Right lobe of liver (tissue), 6 donors: ENCODE data around the gene BSND. TPM values are rescaled to one million over a fixed set of nuclear protein-coding genes. Genes with fewer than 3 reads are reported as not detected.

Experiments
- ATAC-seq, 4 donors: fragments of 200-7000 bp; cut with Tn5 transposase; one replicate each; pipeline ENCODE4 v1.9.1; 2020; ENCODE audit warnings: mild to moderate bottlenecking in 4 of 4, moderate library complexity in 4 of 4
- DNase-seq, 3 donors: peaks; one replicate each; pipeline ENCODE4 v3.0.0-alpha.2; 2020
- H3K27ac ChIP-seq, 3 donors: fragments of 200-600 bp; one replicate each; pipeline ENCODE4 v1.8.0; 2022
- H3K27me3 ChIP-seq, 2 donors: fragments of 200-600 bp; one replicate each; pipeline ENCODE4 v1.8.0; 2022
- H3K36me3 ChIP-seq, 4 donors: fragments of 200-600 bp; sonication (generic) in 1 of 4; one replicate each; pipeline versions ENCODE4 v1.5.1 to v1.8.0; 2017 to 2022; ENCODE audit warnings: control low read depth in 1 of 4
- H3K4me1 ChIP-seq, 4 donors: fragments of 200-600 bp; sonication (generic) in 1 of 4; one replicate each; pipeline versions ENCODE4 v1.5.1 to v1.8.0; 2017 to 2022; ENCODE audit warnings: control low read depth in 1 of 4
- H3K4me3 ChIP-seq, 3 donors: fragments of 200-600 bp; one replicate each; pipeline ENCODE4 v1.8.0; 2022
- H3K9me3 ChIP-seq, 4 donors: fragments of 200-600 bp; sonication (generic) in 1 of 4; one replicate each; pipeline versions ENCODE4 v1.5.1 to v1.8.0; 2017 to 2022; ENCODE audit warnings: control low read depth in 1 of 4
- POLR2A ChIP-seq: fragments of 450-650 bp; IDR thresholded peaks from one replicate; pipeline ENCODE4 v1.6.1; 2017; ENCODE audit warnings: antibody characterized with exemption, mild to moderate bottlenecking
- WGBS: methylation state at CpG from one replicate; pipeline ENCODE4 v1.1.6; 2018; ENCODE audit warnings: low coverage, low lambda C conversion rate; ENCODE audit not compliant: insufficient coverage; ENCODE audit errors: missing lambda C conversion rate; 5-methylcytosine and 5-hydroxymethylcytosine counted together
- intact Hi-C, 2 donors: fragments of 100-400 bp; cut with DNase I; formaldehyde crosslinking; loops; one replicate each; pipeline versions ENCODE4 v1.11.2 to v1.14.1; 2022
- total RNA-seq, 6 experiments: library from RNA; depleted of rRNA in 2 of 6; stranded (reverse); fragments of >200 nt in 2 of 6; fragmentation: NEBNext Ultra II Directional in 3 of 6; extraction: Animal tissue kit (Norgen Biotek cat#: 25700) in 3 of 6; gene quantifications; one replicate each; pipeline versions ENCODE4 v1.1.0 to v1.2.4, GENCODE V29; 2016 to 2023
- TF ChIP-seq, protein P1 (sequence below), 4 donors: fragments of 200-600 bp in 3 of 4; fragments of 450-650 bp in 1 of 4; IDR thresholded peaks; one replicate each; pipeline versions ENCODE4 v1.5.1 to v1.8.0; 2016 to 2022; ENCODE audit warnings: antibody characterized with exemption in 4 of 4, mild to moderate bottlenecking in 2 of 4
- donor health status: DM: no; HTN: yes; CAD: no.
- donor health status: DM: no; HTN: no; CAD: no.
- donor health status: DM: no; HTN: no; CAD: no.
- donor health status: DM: no; HTN: yes; CAD: no.
- donor health status: DM: no; HTN: yes; CAD: no.

The BSND gene
- total RNA-seq, 6 experiments from 2014 or later = not detected

- WGBS = 83% methylated on average over 4 of the region's 6 CpGs
- no peak overlapping the region for H3K4me3 ChIP-seq
- no peak overlapping the region for H3K27ac ChIP-seq
- DNase-seq = no peak
- TF ChIP-seq POLR2A = no peak
- TF ChIP-seq, protein P1, sequence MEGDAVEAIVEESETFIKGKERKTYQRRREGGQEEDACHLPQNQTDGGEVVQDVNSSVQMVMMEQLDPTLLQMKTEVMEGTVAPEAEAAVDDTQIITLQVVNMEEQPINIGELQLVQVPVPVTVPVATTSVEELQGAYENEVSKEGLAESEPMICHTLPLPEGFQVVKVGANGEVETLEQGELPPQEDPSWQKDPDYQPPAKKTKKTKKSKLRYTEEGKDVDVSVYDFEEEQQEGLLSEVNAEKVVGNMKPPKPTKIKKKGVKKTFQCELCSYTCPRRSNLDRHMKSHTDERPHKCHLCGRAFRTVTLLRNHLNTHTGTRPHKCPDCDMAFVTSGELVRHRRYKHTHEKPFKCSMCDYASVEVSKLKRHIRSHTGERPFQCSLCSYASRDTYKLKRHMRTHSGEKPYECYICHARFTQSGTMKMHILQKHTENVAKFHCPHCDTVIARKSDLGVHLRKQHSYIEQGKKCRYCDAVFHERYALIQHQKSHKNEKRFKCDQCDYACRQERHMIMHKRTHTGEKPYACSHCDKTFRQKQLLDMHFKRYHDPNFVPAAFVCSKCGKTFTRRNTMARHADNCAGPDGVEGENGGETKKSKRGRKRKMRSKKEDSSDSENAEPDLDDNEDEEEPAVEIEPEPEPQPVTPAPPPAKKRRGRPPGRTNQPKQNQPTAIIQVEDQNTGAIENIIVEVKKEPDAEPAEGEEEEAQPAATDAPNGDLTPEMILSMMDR (IDR thresholded peaks at IDR 0.05) = no peak
- intact Hi-C loops = loop anchor here (5.0 kb wide), 2 partner anchors 45 to 50 kb away; no protein-coding TSS in a partner anchor
- H3K4me1 ChIP-seq = peaks cover 0 to 7% (median 0%) of the 10 kb centered on the region in 4 donors
- no peaks in the 10 kb centered on the region for H3K9me3 ChIP-seq
- ATAC-seq = no peak
- no peaks in the 10 kb centered on the region for H3K27me3 ChIP-seq
- no peaks in the 10 kb centered on the region for H3K36me3 ChIP-seq
Measured at GRCh38 chr1:54997711-54997986, 1.1 kb upstream of the BSND start.

GRCh38 chr1:54998100-54998499, 633 bp upstream of the BSND start:
- 86% methylated on average over 1 of the region's 6 CpGs for WGBS
- no peak overlapping the region for H3K27ac ChIP-seq
- H3K4me1 ChIP-seq = peaks cover 0 to 7% (median 0%) of the 10 kb centered on the region in 4 donors
- no peak for ATAC-seq
- DNase-seq = no peak
- no peak for TF ChIP-seq POLR2A
- TF ChIP-seq, protein P1 (IDR thresholded peaks at IDR 0.05) = no peak
- H3K9me3 ChIP-seq = no peaks in the 10 kb centered on the region
- no peaks in the 10 kb centered on the region for H3K36me3 ChIP-seq
- H3K27me3 ChIP-seq = no peaks in the 10 kb centered on the region
- no peak overlapping the region for H3K4me3 ChIP-seq
- intact Hi-C loops = loop anchor here (5.0 kb wide), 2 partner anchors 46 to 51 kb away; no protein-coding TSS in a partner anchor

GRCh38 chr1:55000110-55001085, 1.7 kb downstream of the BSND start:
- ATAC-seq (no peak), DNase-seq (no peak)
- Histone ChIP-seq H3K9me3 (no peaks in the 10 kb centered on the region), H3K4me1 (peaks cover 0 to 7% (median 0%) of the 10 kb centered on the region in 4 donors), H3K4me3 (no peak overlapping the region), H3K27me3 (no peaks in the 10 kb centered on the region), H3K36me3 (no peaks in the 10 kb centered on the region), H3K27ac (no peak overlapping the region)
- 76% methylated on average over 6 of the region's 8 CpGs for WGBS
- TF ChIP-seq, protein P1 (IDR thresholded peaks at IDR 0.05) = no peak
- intact Hi-C loops = loop anchor here in 1 of 2 donors (10.0 kb wide), 1 partner anchor 486 kb away; no protein-coding TSS in a partner anchor

DNA sequence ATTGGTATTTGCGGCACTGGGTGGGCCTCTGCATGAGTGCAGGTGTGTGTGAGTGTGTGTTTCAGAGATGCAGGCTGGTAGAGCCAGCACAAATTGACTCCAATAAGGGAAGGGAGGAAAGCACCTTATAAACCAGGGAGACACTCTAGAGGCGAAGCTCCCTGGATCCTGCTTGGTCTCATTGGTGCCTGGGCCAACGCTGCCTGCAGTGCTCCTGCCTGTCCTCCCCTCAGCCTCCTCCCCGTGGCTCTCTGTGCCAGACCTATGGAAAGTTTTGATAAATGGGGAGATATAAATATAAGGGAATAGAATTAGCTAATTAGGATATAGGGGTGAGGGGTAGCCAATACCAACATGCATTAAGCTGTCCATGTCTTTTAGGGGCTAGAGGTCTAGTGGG, 2.6 kb downstream of the BSND start:
- no peaks in the 10 kb centered on the region for H3K36me3 ChIP-seq
- whole genome bisulfite sequencing = 90% methylated on average over 4 of the region's 4 CpGs
- ATAC-seq = no peak

GRCh38 chr1:55002686-55003085, 4.0 kb downstream of the BSND start:
- H3K36me3 ChIP-seq = no peaks in the 10 kb centered on the region
- H3K9me3 ChIP-seq = no peaks in the 10 kb centered on the region
- no peak for ATAC-seq
- DNase-seq = no peak
- TF ChIP-seq, protein P1 (IDR thresholded peaks at IDR 0.05) = no peak
- TF ChIP-seq POLR2A = no peak
- no peak overlapping the region for H3K4me3 ChIP-seq
- no peaks in the 10 kb centered on the region for H3K27me3 ChIP-seq
- intact Hi-C loops = loop anchor here in 1 of 2 donors (10.0 kb wide), 1 partner anchor 488 kb away; no protein-coding TSS in a partner anchor
- no peak overlapping the region for H3K27ac ChIP-seq
- WGBS = 31% methylated on average over 2 of the region's 2 CpGs
- H3K4me1 ChIP-seq = no peaks in the 10 kb centered on the region

More for the DNA sequence above, 2.6 kb downstream of the BSND start:
- H3K27me3 ChIP-seq = no peaks in the 10 kb centered on the region
- TF ChIP-seq POLR2A = no peak
- no peak overlapping the region for H3K4me3 ChIP-seq
- intact Hi-C loops = loop anchor here in 1 of 2 donors (10.0 kb wide), 1 partner anchor 487 kb away; no protein-coding TSS in a partner anchor
- H3K9me3 ChIP-seq = no peaks in the 10 kb centered on the region
- no peak for DNase-seq
- peaks cover 0 to 7% (median 0%) of the 10 kb centered on the region in 4 donors for H3K4me1 ChIP-seq
- no peak overlapping the region for H3K27ac ChIP-seq
